AG08395 (cell line): ENCODE results near the gene KCNMA1.

Experiments used
- DNase-seq: peaks from one replicate; pipeline ENCODE4 v3.0.0; 2012; ENCODE audit warnings: mixed read lengths, low spot score

KCNMA1 gene

GRCh38 chr10:76939933-76940468 is 697.6 kb downstream of the KCNMA1 start:
- no peak for DNase-seq

DNA sequence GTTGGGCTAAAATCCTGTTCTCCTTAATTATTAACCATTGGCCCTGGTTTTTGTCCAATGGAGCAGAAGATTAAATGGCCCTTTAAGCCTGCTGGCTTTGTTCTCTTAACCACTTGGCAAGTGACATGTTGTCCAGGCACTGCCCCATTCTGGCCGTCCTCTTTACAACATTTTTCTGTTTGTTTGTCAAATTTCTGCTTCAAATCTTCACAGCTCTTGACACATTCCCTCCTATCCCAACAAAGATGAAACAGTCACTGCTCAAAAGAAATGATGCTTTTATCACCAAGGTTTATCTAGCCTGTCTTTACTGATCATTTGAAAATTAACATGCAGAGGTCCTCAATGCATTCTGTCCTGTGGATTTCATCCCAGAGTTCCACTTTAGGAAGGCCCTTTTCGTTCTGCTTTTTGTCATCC is 700.4 kb downstream of the KCNMA1 start:
- DNase-seq, result no peak

GRCh38 chr10:76935941-76936613 is 701.5 kb downstream of the KCNMA1 start:
- DNase-seq, result no peak

- no peak for DNase-seq
Measured at GRCh38 chr10:76928565-76928964, 709.0 kb downstream of the KCNMA1 start.

DNA sequence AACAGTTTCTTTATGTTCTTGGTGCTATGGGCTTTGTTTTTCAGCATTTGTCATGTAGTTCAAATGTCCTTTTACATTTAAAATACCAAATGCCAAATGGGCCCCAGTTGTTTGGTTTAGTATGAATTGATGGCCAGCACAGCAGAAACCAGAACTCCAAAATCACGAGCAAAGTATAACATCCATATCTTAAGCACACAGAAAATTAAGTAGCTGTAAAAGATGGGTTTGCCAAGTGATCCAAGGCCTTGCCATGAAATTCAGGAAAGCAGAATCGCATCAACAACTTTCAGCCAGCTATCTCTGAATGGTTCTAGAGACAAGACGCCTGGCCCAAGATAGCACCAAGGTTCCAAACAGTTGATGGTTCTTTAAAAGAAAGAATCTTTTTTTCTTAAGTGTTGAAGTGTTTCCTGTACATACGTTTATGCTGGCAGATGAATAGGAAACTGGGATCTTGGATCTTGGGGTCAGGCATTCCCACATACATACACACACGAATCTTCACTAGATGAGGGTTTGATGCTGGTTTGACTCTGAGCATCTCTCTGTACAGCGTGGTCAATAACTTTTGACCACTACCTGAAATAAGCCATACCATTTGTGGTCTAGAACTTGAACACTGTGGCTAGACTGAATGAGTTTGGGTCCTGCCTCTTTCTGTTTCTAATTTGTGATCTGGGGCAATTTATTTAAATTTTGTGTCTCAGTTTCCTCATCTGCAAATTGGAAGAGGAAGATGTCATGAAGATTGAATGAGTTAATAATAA is 711.8 kb downstream of the KCNMA1 start:
- DNase-seq, result no peak

DNA sequence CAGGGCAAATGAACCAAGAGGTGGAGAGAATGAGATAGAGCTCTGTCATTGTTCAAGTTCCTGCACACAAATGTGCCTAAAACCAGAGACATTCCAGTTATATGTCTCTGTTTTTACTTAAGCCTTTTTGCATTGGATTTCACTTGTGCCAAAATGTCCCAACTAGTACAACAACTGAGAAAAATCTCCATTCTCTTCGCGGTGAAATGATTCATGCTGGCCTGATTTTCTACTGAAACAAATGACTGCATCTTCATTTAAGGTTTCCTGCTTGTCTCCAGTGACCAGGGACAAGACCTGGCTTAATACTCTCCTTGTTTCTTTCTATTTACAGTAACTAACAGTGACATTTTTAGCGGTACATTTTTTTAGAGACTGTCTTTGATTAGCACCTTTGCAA is 714.9 kb downstream of the KCNMA1 start:
- DNase-seq, result peak; percentile 37

DNA sequence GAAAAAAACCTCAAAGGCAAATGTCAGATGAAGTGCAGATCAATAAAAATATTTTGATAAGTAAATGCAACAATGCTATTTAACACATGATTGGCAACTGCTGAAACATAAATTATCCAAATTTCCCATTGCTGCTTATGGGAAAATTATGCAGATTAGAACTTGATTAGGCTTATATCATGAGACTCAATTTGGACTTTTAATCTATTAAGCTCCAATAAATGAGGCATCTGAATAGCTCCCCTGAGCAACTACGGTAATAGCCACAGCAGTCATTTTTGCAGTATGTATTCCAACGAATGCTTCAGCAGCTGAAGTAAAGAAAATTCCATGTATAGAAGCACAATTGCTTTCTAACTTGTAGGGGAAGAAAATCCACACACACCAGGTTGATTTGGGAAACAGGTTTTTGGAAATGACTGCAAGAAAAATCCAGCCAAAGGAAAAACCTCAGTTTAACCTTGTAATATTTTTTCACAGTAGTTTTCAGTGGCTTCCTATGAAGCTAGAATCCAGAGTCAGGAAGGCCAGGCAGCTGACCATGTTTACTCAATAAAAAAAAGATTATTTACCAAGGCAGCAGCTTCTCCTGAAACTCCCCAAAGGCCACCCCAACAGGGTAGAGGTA is 716.1 kb downstream of the KCNMA1 start:
- no peak for DNase-seq

DNA sequence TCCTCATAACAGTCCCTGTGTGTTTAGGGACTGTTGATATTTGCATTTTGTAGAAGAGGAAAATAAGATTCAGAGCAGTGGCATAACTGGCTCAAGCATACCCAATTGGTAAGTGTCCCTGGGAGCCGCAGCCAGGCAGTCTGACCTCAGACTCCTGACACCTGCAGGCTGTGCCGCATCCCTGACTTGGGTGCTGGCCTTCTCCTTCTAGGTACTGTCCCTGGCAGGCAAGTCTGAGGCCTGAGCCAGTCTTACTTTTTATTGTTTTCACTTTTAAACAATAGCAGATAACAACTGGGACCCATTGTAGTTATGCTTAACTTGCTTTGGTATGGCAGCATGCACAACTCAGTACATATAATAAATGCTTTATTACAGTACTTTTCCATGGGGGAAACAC is 717.0 kb downstream of the KCNMA1 start:
- DNase-seq, result no peak

- no peak for DNase-seq
Measured at GRCh38 chr10:76918106-76918505, 719.5 kb downstream of the KCNMA1 start.

GRCh38 chr10:76917071-76917470 is 720.5 kb downstream of the KCNMA1 start:
- DNase-seq, result no peak

- DNase-seq, result no peak
Measured at GRCh38 chr10:76916536-76916935, 721.1 kb downstream of the KCNMA1 start.

DNA sequence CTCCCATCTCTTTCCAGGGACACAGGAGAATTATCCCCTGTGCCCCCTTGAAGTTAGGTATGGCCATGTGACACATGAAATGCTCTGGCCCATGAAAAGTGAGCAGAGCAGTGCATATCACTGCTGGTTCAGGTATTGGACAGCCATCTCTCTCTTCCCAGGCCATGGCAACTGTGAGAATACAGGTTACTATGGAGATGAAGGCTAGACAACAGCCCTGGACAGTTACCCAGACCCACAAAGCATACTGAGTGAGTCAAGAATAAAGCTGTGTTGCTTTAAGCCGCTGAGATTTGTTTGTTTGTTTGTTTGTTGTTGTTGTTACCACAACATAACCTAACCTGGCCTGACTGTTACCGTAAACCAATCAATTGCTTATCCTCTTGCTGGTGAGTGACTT is 722.3 kb downstream of the KCNMA1 start:
- no peak for DNase-seq

- no peak for DNase-seq
Measured at GRCh38 chr10:76911184-76911583, 726.4 kb downstream of the KCNMA1 start.

DNA sequence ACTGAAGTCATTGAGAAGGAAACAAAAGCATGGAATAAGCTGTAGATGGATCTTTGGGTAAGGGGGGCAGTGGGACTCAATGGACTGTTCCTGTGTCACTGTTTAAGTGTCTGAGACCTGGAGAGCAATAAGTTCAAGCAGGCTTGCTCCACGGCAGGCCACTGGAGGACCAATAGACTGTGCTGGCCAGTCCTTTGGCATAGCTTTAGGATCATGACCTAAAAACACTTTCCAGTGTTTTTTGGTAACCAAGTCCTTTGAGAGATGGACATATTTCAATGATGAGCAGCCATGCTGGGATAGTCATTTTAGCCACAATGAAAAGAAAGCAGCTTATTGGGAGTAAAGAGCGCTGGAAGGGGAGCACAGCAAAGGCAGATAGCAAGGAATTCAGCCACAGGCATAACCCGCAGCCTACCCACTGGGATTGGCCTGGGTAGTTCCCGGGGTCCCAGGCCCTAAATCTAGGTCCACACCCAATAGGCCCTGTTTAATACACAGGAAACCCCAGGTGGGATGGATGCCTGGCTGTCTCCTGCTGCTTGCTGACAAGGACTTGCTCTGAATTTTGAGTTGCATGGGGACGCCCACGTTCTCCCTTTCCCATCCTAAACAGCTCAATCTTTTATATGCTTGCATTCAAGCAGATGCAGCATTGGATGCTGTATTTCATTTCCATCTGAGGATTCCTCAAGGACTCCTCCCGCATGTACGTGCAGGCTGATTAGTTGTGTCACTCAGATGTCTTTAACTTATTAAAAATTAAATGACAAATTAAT is 727.2 kb downstream of the KCNMA1 start:
- no peak for DNase-seq

DNA sequence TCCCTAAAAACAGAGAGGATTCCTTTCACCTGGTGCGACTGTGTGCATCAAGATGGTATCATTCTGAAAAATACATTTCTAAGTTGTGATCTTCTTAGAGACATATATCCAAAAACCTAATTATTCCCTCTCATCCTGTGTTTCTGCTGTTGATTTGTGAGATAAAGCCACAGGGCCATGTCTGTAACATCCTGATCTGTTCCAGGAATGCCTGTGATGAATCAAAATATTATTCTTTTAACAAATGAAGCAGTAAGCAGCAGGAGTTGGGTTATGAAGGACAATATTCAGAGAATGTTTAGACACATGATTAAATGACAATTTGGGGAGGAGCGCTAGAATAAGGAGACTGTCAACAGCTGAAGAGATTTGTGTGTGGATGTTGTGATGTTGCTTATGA is 731.4 kb downstream of the KCNMA1 start:
- no peak for DNase-seq

DNA sequence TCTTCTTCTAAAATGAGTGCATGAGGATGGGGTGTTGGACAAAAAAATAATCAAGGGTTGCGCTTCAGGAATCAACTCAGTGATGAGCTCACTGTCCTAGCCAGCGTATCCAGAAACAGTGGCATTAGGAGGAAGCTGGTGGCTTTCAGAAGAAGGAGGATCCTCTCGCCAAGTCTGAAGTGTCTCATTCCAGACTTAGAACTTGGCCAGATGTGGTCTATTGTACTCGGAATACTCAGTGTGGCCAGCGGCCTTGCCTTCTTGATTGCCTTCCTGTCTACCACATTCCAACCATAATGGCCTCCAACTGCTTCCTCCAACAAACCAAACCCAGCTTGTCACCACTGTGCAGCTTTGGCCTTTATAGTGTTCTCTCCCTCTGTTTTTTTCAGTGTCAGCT is 732.4 kb downstream of the KCNMA1 start:
- no peak for DNase-seq

DNA sequence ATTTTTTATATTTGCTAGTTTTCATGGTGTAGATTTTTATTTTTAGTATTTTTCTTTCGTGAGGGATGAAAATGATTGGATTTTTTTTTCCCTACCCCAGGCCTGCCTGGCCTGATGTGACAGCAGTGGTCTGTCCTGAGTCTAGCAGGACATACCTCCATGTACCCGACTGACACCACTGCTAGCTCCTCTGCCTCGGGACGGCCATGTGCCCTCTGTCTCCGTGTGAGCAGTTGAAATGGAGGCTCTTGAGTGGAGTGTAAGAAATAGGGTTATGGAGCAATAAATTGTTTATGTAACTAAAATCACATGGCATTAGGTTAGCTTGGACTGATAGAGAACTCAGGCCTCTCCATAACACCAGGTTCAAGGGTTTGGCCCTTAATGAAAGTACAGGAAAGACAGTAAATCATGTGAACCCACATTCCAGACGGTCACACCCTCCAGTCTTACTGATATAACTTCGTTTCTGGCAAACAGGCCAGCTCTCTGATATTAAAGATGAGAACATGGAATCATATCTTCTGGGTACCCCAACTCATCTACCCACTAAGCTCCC is 734.1 kb downstream of the KCNMA1 start:
- no peak for DNase-seq

DNA sequence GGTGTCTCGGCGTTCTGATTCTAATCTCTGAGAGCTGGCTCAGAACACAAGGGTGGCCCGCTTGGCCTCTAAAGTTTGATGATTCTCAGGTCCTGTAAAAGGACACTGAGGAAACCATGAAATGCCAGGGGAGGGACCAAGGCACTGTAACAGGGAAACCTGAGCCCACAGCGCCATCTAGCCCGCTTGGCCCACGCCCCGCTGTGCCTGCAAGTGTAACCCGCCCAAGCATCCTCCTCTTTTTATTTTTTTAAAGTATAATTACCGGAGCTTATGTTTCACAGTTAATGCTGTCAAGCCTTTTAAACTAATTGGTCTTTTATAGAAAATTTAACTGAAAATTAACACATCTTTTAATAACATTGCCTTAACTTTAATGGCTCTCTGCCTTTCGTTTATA is 734.7 kb downstream of the KCNMA1 start:
- no peak for DNase-seq

GRCh38 chr10:76901701-76902100 is 735.9 kb downstream of the KCNMA1 start:
- no peak for DNase-seq

- no peak for DNase-seq
Measured at GRCh38 chr10:76899490-76899889, 738.1 kb downstream of the KCNMA1 start.

DNA sequence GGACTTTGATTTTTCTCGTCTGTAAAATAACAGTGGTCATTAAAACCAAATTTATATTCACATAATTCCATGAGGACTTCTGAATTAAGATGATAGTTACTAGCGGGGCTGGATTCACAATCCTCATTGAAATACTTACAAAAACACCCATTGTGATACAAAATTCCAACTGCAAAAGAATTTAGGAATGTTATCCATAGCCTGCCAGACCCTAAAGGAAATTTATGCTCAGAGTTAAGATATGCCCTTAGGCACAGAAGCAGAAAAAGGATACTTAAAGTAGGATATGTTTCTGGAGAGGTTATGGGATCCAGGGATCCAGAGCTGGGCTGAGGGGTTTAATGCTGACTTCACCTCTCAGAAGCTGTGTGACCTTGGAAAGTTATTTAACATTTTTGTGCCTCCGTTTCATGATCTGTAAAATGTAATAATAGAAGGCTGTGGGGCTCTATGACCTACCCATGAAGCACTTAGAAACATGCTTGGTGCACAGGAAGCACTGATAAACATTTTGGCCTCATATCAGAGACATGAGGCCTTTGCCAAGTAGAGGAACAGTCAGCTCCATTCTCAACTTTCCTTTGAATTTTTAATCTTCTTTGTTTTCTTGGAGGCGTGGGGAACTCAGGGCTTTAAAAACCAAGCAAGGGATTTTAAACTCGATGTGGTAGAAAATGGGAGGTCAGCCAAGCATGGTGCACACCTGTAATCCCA is 744.7 kb downstream of the KCNMA1 start:
- no peak for DNase-seq
